ENCODE data around the gene ZMYND8. TPM values are rescaled to one million over a fixed set of nuclear protein-coding genes. Genes with fewer than 3 reads are reported as not detected.

The ZMYND8 gene
- total and polyA plus RNA-seq, 2 of the 4 experiments (the other 2 are of a cell fraction): 24.0 to 28.2 TPM

DNA sequence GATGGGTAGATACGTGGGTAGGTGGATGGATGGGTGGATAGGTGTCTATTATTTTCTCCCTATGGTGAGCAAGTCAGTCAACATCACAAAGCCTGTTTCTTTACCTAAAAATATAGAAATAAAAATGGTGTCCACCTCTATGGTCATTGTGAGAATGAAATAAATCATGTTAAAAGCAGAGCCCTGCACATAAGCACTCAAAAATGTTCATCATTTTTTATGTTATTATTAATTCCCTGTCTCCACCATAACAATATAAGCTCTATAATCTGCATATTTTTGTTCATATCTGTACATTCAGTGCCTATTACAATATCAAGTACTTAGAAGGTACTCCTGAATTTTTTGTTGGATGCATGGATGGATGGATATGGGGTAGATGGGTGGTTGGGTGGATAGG, 177.6 kb downstream of the ZMYND8 start:
- Histone ChIP-seq H2BK120ac (ENCODE audit: low read depth, low read length) (no peak overlapping the region), H4K8ac (ENCODE audit: low read depth in 2 of 2, low read length in 2 of 2) (no peak overlapping the region), H2AK9ac (replicated peaks; ENCODE audit: low read depth, low read length, poor library complexity) (no peak overlapping the region), H3K9me3 (ENCODE audit: control insufficient read depth, insufficient read depth, low read length) (no peaks in the 10 kb centered on the region), H3K4ac (ENCODE audit: low read depth, low read length) (no peak overlapping the region), H4K91ac (ENCODE audit: insufficient read depth, low read depth, low read length) (no peak overlapping the region), H3K36me3 (ENCODE audit: control insufficient read depth, insufficient read depth, low read length) (no peaks in the 10 kb centered on the region; the same call in 1 of the 2 replicates), H3K18ac (ENCODE audit: low read depth, low read length) (no peak overlapping the region), H3K27ac (ENCODE audit: insufficient read depth, low read length) (no peak overlapping the region), H4K5ac (ENCODE audit: low read depth, low read length) (no peak overlapping the region), H3K9ac (ENCODE audit: low read depth, low read length) (no peak overlapping the region), H2BK20ac (ENCODE audit: low read depth, low read length) (no peak overlapping the region), H3K4me1 (ENCODE audit: control insufficient read depth, insufficient read depth, low read length) (no peaks in the 10 kb centered on the region), H2AK5ac (ENCODE audit: low read depth, low read length) (no peak overlapping the region), H3K23ac (ENCODE audit: low read depth, low read length) (no peak overlapping the region), H2BK5ac (ENCODE audit: low read depth, low read length, poor library complexity, severe bottlenecking) (no peak overlapping the region), H3K27me3 (ENCODE audit: control insufficient read depth, insufficient read depth, low read length) (no peaks in the 10 kb centered on the region), H3K56ac (ENCODE audit: extremely low read depth, insufficient read depth, low read length) (no peak overlapping the region), H3K79me1 (ENCODE audit: low read depth in 1 of 2, low read length in 2 of 2) (no peaks in the 10 kb centered on the region), H3K4me3 (ENCODE audit: insufficient read depth, low read depth, low read length) (no peak overlapping the region), H3K14ac (replicated peaks; ENCODE audit: low read depth, low read length) (no peak overlapping the region), H3K4me2 (ENCODE audit: low read depth, low read length) (no peak overlapping the region), H2AFZ (replicated peaks; ENCODE audit: low read length, poor library complexity) (no peak overlapping the region), H3K9me1 (ENCODE audit: insufficient read depth, low read length) (no peaks in the 10 kb centered on the region; the same call in 1 of the 2 replicates), H2BK15ac (ENCODE audit: low read depth, low read length) (no peak overlapping the region), H4K20me1 (ENCODE audit: insufficient read depth, low read length) (no peaks in the 10 kb centered on the region)
- POLR2A ChIA-PET (ENCODE audit: unreplicated experiment): no interaction called here
- intact Hi-C loops (cut with micrococcal nuclease): no loop called here
- TF ChIP-seq MAZ (IDR thresholded peaks at IDR 0.05; ENCODE audit: borderline replicate concordance, low read depth, low read length): no peak
- dilution Hi-C loops (cut with HindIII; ENCODE audit: low sequenced_read_pairs, unreplicated experiment): no loop called here
- DNase-seq: no peak
- ATAC-seq (ENCODE audit: low read depth): no peak
- WGBS, 2 experiments (ENCODE audit: extremely low coverage in 2 of 2, insufficient read length in 1 of 2): no CpG with 5 or more reads among the region's 1 CpG
- CTCF ChIA-PET: no interaction called here
- in situ Hi-C loops (cut with MboI; ENCODE audit: low sequenced_read_pairs): no loop called here
- no TSS peak for BruUV-seq (replicated peaks)

All from IMR-90 (cell line).